SK-N-SH treated with all-trans-retinoic acid at 6 μM for 48 hours (cell line): ENCODE data around the gene SUSD4.

ENCODE experiments used
- ZFP3 ChIP-seq: fragments of 250-450 bp; sonication (Bioruptor Pico); IDR thresholded peaks from 2 replicates; pipeline ENCODE4 v1.5.0; 2020; ENCODE audit warnings: mild to moderate bottlenecking, moderate library complexity
- ZFP30 ChIP-seq: fragments of 450-650 bp; formaldehyde crosslinking; IDR thresholded peaks from 2 replicates; pipeline ENCODE4 v1.5.0; 2022; ENCODE audit warnings: mild to moderate bottlenecking, moderate library complexity

GRCh38 chr1:223353939-223354338 is 10.0 kb downstream of the SUSD4 start:
- TF ChIP-seq ZFP3, result no peak
- no peak for TF ChIP-seq ZFP30 (CRISPR knock-in tag)
